Liver (tissue), 9 donors: ENCODE data around the gene PAK2. TPM values are rescaled to one million over a fixed set of nuclear protein-coding genes. Genes with fewer than 3 reads are reported as not detected.

Source experiments
- DNase-seq: peaks from one replicate; pipeline ENCODE4 v3.0.0-alpha.2; 2017; ENCODE audit warnings: low spot score
- H3K27ac ChIP-seq, 2 donors: one replicate each; pipeline ENCODE4 v1.7.0; 2013; ENCODE audit warnings: inconsistent platforms in 2 of 2, low read length in 2 of 2, control low read depth in 1 of 2, low read depth in 1 of 2, mild to moderate bottlenecking in 1 of 2
- H3K27me3 ChIP-seq, 4 donors: one replicate each; pipeline versions ENCODE4 v1.6.1 to v1.7.0; 2013; ENCODE audit warnings: low read length in 3 of 4, inconsistent platforms in 1 of 4, mild to moderate bottlenecking in 1 of 4, moderate library complexity in 1 of 4; ENCODE audit not compliant: control insufficient read depth in 4 of 4, insufficient read depth in 4 of 4
- H3K36me3 ChIP-seq, 4 donors: one replicate each; pipeline versions ENCODE4 v1.6.1 to v1.7.0; 2013; ENCODE audit warnings: low read length in 3 of 4, mild to moderate bottlenecking in 3 of 4, low read depth in 1 of 4, moderate library complexity in 1 of 4; ENCODE audit not compliant: control insufficient read depth in 4 of 4, insufficient read depth in 3 of 4
- H3K4me1 ChIP-seq, 4 donors: one replicate each; pipeline versions ENCODE4 v1.6.1 to v1.7.0; 2013; ENCODE audit warnings: low read length in 3 of 4, mild to moderate bottlenecking in 3 of 4, moderate library complexity in 1 of 4; ENCODE audit not compliant: control insufficient read depth in 4 of 4, insufficient read depth in 4 of 4
- H3K4me3 ChIP-seq, 3 donors: one replicate each; pipeline versions ENCODE4 v1.6.1 to v1.7.0; 2013; ENCODE audit warnings: low read length in 3 of 3, control low read depth in 1 of 3, low read depth in 1 of 3, mild to moderate bottlenecking in 1 of 3
- H3K9ac ChIP-seq, 2 donors: one replicate each; pipeline ENCODE4 v1.7.0; 2013; ENCODE audit warnings: low read length in 2 of 2, mild to moderate bottlenecking in 2 of 2, moderate library complexity in 2 of 2, control low read depth in 1 of 2, low read depth in 1 of 2
- H3K9me3 ChIP-seq, 4 donors: one replicate each; pipeline versions ENCODE4 v1.6.1 to v1.7.0; 2013; ENCODE audit warnings: low read length in 3 of 4; ENCODE audit not compliant: control insufficient read depth in 4 of 4
- CTCF ChIP-seq: fragments of 150-350 bp; IDR thresholded peaks from 2 replicates; pipeline ENCODE4 v1.5.1; 2017; ENCODE audit warnings: improper control_type of control experiment, low read depth, low read length; ENCODE audit not compliant: missing input control
- EGR1 ChIP-seq, 2 donors: IDR thresholded peaks; 2 replicates each; pipeline ENCODE4 v1.6.1; 2016 to 2018; ENCODE audit warnings: antibody characterized with exemption in 2 of 2, low read depth in 2 of 2
- FOXA1 ChIP-seq: IDR thresholded peaks from 2 replicates; pipeline ENCODE4 v1.6.1; 2016; ENCODE audit warnings: antibody characterized with exemption
- FOXA2 ChIP-seq: IDR thresholded peaks from 2 replicates; pipeline ENCODE4 v1.6.1; 2016; ENCODE audit warnings: antibody characterized with exemption
- GABPA ChIP-seq, 2 donors: IDR thresholded peaks in 1 of 2; conservative IDR thresholded peaks in 1 of 2; 2 replicates each; pipeline ENCODE4 v1.6.1; 2016; ENCODE audit warnings: antibody characterized with exemption in 2 of 2, mild to moderate bottlenecking in 1 of 2, moderate library complexity in 1 of 2
- HNF4A ChIP-seq, 2 donors: conservative IDR thresholded peaks; 2 replicates each; pipeline ENCODE4 v1.6.1; 2016; ENCODE audit warnings: antibody characterized with exemption in 2 of 2, mild to moderate bottlenecking in 2 of 2
- HNF4G ChIP-seq: IDR thresholded peaks from 2 replicates; pipeline ENCODE4 v1.6.1; 2016; ENCODE audit warnings: antibody characterized with exemption
- JUND ChIP-seq, 2 donors: IDR thresholded peaks; 2 replicates each; pipeline ENCODE4 v1.6.1; 2016; ENCODE audit warnings: antibody characterized with exemption in 2 of 2
- NR2F2 ChIP-seq: IDR thresholded peaks from 2 replicates; pipeline ENCODE4 v1.6.1; 2016; ENCODE audit warnings: antibody characterized with exemption
- RXRA ChIP-seq, 2 donors: IDR thresholded peaks; 2 replicates each; pipeline ENCODE4 v1.6.1; 2017 to 2018; ENCODE audit warnings: antibody characterized with exemption in 2 of 2, mild to moderate bottlenecking in 1 of 2
- SP1 ChIP-seq: IDR thresholded peaks from 2 replicates; pipeline ENCODE4 v1.6.1; 2018; ENCODE audit warnings: antibody characterized with exemption, mild to moderate bottlenecking
- TAF1 ChIP-seq: conservative IDR thresholded peaks from 2 replicates; pipeline ENCODE4 v1.6.1; 2016; ENCODE audit warnings: antibody characterized with exemption, mild to moderate bottlenecking
- YY1 ChIP-seq: IDR thresholded peaks from 2 replicates; pipeline ENCODE4 v1.6.1; 2016; ENCODE audit warnings: antibody characterized with exemption, mild to moderate bottlenecking
- ZBTB33 ChIP-seq: IDR thresholded peaks from 2 replicates; pipeline ENCODE4 v1.6.1; 2016; ENCODE audit warnings: antibody characterized with exemption
- WGBS: extraction: QIAGEN DNeasy Blood & Tissue Kit; methylation state at CpG from one replicate; pipeline ENCODE4 v1.1.7; 2013; 5-methylcytosine and 5-hydroxymethylcytosine counted together
- polyA plus RNA-seq, 2 donors: library from polyadenylated mRNA; stranded (reverse) in 1 of 2; unstranded in 1 of 2; fragments of 200-250 nt in 1 of 2; fragments of >200 nt in 1 of 2; fragmentation: Nextera tagmentation in 1 of 2; extraction: Ambion mirVana in 1 of 2; gene quantifications; one replicate each; pipeline versions ENCODE4 v1.2.1 to v1.2.3, GENCODE V29; 2013 to 2015
- total RNA-seq, 2 donors: library from RNA; depleted of rRNA; stranded (reverse); fragments of >200 nt; gene quantifications; one replicate each; pipeline ENCODE4 v1.2.3, GENCODE V29; 2014
- TF ChIP-seq, protein P1 (sequence below): IDR thresholded peaks from 2 replicates; pipeline ENCODE4 v1.6.1; 2016; ENCODE audit warnings: antibody characterized with exemption
- TF ChIP-seq, protein P2 (sequence below): IDR thresholded peaks from 2 replicates; pipeline ENCODE4 v1.6.1; 2016; ENCODE audit warnings: antibody characterized with exemption
- TF ChIP-seq, protein P3 (sequence below): IDR thresholded peaks from 2 replicates; pipeline ENCODE4 v1.6.1; 2016; ENCODE audit warnings: antibody characterized with exemption, mild to moderate bottlenecking
- donor health status: healthy.
- donor health status: healthy.
- donor health status: healthy.
- donor health status: healthy.
- donor health status: healthy.

The PAK2 gene
- total and polyA plus RNA-seq, 4 donors: 16.0 to 44.3 (median 24.9) TPM

DNA sequence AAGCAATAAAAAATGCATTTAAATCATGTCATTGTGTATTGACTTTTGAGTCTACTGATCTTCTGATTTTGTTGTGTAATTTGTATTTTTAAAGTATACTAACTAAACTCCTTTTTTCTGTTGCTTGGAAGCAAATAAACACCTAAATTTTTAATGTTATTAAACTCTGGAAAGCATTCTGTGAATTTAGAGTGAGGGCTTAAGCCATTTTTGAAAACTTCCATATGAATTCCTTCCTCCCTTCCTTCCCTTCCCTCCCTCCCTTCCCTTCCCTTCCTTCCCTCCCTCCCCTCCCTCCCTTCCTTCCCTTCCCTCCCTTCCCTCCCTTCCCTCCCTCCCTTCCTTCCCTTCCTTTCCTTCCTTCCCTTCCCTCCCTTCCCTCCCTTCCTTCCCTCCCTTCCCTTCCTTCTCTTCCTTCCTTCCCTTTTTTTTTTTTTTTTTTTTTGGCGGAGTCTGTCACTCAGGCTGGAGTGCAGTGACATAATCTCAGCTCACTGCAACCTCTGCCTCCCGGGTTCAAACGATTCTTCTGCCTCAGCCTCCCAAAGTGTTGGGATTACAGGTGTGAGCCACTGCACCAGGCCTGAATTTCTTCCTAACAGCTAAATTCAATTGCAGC is 71.4 kb downstream of the PAK2 start (continued):
- TF ChIP-seq ZBTB33: no peak
- TF ChIP-seq GABPA (IDR thresholded peaks at IDR 0.05 in 1 of 2, conservative IDR thresholded peaks at IDR 0.05 in 1 of 2): no peak
- TF ChIP-seq, protein P1, sequence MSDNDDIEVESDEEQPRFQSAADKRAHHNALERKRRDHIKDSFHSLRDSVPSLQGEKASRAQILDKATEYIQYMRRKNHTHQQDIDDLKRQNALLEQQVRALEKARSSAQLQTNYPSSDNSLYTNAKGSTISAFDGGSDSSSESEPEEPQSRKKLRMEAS: no peak

- Histone ChIP-seq H3K4me3 (no peak overlapping the region), H3K4me1 (no peaks in the 10 kb centered on the region), H3K36me3 (peaks cover 12 to 40% (median 32%) of the 10 kb centered on the region in 4 donors), H3K27ac (no peak overlapping the region), H3K9ac (no peak overlapping the region), H3K27me3 (no peaks in the 10 kb centered on the region), H3K9me3 (no peaks in the 10 kb centered on the region)
- TF ChIP-seq, protein P1: no peak
- TF ChIP-seq HNF4A (conservative IDR thresholded peaks at IDR 0.05) (no peak), RXRA (IDR thresholded peaks at IDR 0.05) (no peak), TAF1 (no peak), FOXA2 (no peak), GABPA (IDR thresholded peaks at IDR 0.05 in 1 of 2, conservative IDR thresholded peaks at IDR 0.05 in 1 of 2) (no peak), NR2F2 (no peak), SP1 (no peak), CTCF (no peak), HNF4G (no peak), JUND (IDR thresholded peaks at IDR 0.05) (no peak), YY1 (no peak), EGR1 (IDR thresholded peaks at IDR 0.05; ENCODE audit: low read depth in 2 of 2) (no peak), FOXA1 (no peak), ZBTB33 (no peak)
- TF ChIP-seq, protein P2, sequence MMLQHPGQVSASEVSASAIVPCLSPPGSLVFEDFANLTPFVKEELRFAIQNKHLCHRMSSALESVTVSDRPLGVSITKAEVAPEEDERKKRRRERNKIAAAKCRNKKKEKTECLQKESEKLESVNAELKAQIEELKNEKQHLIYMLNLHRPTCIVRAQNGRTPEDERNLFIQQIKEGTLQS: no peak
- TF ChIP-seq, protein P3, sequence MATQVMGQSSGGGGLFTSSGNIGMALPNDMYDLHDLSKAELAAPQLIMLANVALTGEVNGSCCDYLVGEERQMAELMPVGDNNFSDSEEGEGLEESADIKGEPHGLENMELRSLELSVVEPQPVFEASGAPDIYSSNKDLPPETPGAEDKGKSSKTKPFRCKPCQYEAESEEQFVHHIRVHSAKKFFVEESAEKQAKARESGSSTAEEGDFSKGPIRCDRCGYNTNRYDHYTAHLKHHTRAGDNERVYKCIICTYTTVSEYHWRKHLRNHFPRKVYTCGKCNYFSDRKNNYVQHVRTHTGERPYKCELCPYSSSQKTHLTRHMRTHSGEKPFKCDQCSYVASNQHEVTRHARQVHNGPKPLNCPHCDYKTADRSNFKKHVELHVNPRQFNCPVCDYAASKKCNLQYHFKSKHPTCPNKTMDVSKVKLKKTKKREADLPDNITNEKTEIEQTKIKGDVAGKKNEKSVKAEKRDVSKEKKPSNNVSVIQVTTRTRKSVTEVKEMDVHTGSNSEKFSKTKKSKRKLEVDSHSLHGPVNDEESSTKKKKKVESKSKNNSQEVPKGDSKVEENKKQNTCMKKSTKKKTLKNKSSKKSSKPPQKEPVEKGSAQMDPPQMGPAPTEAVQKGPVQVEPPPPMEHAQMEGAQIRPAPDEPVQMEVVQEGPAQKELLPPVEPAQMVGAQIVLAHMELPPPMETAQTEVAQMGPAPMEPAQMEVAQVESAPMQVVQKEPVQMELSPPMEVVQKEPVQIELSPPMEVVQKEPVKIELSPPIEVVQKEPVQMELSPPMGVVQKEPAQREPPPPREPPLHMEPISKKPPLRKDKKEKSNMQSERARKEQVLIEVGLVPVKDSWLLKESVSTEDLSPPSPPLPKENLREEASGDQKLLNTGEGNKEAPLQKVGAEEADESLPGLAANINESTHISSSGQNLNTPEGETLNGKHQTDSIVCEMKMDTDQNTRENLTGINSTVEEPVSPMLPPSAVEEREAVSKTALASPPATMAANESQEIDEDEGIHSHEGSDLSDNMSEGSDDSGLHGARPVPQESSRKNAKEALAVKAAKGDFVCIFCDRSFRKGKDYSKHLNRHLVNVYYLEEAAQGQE: no peak
- no peak for DNase-seq
- 96% methylated on average over 7 of the region's 7 CpGs for WGBS
Measured at GRCh38 chr3:196812853-196813252, 73.2 kb downstream of the PAK2 start.
